Measurements from ENCODE around the gene LGI4. TPM values are rescaled to one million over a fixed set of nuclear protein-coding genes. Genes with fewer than 3 reads are reported as not detected.
"Not testable (repeated sequence)": the region's sequence is repeated elsewhere in the genome, so short reads cannot be mapped to it uniquely, and the experiment has no call there.

The LGI4 gene
- total RNA-seq, 1 donor from 2014 or later = 10.6 TPM

DNA sequence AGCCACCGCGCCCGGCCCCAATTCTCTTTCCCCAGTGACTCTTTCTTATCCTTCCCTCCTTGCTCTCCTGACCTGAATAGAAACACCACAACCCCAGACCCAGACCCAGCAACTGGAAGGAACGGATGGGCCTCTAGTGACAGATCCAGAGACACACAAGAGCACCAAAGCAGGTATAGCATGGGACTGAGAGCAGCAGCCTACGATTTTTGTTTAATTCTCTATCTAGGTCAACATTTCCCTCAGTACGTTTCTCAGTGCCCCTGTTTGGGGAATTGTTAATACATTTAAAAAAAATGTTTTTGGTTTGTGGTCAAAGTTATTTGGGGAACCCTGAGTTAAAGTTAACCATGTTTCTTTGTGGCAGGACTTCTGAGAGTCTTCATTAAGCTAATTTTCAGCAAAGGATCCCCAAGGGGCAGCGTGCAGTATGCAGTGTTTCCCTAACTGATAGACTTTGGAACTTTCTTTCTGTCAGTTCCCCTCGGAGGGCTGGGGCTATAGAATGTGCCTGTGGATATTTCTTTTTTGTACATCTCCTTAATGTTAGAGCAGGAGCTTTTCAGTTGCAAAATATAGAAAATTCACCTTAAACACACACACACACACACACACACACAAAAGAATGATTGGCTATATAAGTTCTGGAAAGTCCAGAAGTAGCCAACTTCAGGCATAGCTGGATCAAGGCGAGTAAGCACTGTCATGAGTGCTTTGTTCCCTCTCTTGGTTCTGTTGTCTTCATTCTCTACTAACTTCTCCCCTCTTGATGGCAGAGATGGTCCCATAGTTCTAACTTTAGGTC, 26.0 kb upstream of the LGI4 start:
- DNase-seq (ENCODE audit: low spot score) = no peak

DNA sequence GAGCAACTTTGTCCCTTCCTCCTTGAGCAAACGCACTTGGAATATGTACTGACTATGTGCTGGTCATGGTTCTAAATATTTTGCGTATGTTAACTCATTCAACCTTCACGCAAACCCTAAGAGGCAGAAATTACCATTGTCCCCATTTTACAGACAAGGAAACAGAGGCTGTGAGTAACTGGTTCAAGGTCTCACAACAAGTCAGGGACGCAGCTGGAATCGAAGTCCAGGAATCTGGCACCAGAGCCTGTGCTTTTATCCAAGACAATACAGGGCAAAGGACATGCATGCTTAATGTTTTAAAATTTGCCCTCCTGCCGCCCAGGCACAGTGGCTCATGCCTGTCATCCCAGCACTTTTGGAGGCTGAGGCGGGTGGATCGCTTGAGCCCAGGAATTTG, 24.7 kb upstream of the LGI4 start:
- DNase-seq (ENCODE audit: low spot score) = no peak

DNA sequence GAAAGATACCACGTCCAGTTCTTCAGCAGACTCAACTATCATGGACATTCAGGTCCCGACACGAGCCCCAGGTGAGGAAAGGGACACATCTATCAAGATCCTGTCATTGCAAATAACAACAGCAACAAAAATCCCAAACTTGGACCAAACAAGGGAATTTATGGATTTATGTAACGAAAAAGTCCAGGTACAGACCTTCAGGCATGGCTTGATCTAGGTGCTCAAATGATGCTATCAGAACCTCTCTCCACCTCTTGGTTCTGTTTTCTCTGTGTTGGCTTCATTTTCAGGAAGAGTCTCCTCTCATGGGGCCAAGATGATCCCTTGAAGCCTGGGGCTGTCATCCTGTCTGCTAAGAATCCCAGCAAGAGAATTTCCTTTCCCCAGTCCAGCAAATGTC, 22.6 kb upstream of the LGI4 start:
- DNase-seq (ENCODE audit: low spot score) = no peak

DNA sequence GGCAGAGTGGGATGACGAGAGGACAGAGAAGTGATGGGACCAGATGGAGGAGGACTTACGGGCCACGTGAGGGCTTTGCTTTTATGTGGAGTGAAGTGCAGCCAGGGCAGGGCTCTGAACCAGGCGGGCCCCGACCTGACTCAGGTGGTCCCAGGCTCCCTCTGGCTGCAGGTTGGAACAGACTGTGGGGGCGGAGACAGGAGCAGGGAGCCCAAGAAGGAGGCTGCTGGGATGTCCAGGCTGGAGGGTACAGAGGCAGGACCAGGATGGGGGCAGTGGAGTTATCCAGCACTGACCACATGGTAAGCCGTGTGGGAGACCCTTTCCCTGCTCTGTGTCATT, 21.8 kb upstream of the LGI4 start:
- DNase-seq (ENCODE audit: low spot score) = no peak

DNA sequence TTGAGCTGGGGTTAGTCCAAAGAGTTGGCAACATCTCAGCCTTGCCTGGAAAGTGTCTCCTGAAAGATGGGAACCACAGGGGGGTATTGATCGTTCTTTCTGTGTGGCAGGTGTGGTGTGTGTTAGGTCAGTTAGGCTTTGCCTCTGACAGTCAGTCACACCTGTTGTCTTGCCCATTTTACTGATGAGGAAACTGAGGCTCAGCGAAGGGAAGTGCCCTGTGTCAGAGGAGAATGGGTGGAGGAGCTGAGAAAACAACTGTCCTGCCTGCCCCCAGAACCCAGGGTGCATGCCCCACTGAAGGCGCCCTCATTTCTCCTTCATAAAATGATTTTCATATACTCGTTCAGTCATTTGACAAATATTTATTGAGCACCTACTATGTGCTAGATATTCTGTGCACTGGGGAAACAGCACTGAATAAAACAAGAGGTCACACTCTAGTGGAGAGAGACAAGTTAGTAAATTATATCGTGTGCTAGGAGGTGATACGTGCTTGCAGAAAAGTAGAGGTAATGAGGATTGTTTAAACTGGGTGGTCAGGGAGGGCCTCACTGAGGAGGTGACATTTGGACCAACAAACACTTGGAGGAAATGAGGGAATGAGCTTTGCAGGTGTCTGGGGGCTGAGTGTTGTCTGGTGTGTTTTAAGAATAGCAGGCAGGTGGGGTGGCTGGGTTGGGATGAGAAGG, 21.3 kb upstream of the LGI4 start:
- DNase-seq (ENCODE audit: low spot score) = no peak

DNA sequence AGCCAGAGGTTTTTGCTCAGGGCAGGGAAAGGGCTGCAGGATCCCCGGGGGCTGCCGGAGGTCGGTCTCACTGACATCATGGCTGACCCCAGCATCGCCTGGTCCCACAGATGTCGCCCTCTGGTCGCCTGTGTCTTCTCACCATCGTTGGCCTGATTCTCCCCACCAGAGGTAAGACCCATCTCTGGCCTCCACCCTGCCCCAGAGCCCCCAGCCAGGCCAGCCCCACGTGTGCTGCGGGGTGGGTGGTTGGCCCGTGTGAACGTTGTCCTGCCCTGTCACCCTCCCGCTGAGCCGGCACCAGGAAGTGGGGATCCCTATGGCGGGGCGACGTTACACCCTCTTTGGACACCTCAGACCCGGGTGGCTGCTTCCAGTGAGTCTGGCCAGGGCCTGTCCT, 20.6 kb upstream of the LGI4 start:
- DNase-seq (ENCODE audit: low spot score) = no peak

DNA sequence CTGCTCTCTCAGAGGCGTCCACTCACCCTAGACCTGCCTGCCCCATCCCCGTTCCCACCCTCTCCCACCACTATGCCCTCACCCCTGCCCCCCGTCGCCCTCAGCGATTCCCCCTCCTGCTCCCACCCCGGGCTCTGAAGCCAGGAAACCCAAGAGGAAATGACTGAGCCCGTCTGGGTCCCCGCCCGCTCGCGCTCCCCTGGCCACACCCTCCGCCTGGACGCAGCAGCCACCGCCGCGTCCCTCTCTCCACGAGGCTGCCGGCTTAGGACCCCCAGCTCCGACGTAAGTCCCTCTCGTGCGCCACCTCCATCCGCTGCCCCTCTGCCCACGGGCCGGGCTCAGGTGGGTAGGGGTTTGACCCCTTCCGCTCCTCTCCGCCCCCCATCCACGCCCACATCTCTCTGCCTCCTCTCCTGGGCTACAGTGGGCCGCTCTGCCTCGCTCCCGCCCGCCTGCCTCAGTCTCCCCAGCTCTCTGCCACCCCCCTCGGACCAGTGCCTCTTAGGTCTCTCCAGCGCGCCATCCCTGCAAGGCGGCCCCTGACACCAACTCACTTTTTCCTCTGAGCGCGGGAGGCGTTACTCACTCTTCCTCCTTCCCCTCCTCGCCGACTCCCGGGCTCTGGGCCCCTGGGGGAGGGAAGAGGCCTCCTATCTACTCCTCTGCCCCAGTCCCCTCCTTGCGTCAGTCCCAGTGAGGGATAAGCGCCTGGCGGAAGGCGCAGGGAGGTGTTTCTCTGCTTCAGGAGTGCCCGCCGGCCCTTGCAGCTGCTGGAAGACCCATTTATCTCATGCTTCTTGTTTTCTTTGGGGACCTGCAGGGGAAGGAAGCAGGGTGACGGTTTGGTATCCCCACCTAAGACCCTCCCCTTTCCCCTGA, 19.9 kb upstream of the LGI4 start, which contains the start of gene FXYD5:
TSS of gene FXYD5 (plus strand) at position 211 of the 882 bp plus-strand sequence. CDS start 816 bp downstream, outside the sequence.
- peak; percentile 95 for DNase-seq (ENCODE audit: low spot score)

DNA sequence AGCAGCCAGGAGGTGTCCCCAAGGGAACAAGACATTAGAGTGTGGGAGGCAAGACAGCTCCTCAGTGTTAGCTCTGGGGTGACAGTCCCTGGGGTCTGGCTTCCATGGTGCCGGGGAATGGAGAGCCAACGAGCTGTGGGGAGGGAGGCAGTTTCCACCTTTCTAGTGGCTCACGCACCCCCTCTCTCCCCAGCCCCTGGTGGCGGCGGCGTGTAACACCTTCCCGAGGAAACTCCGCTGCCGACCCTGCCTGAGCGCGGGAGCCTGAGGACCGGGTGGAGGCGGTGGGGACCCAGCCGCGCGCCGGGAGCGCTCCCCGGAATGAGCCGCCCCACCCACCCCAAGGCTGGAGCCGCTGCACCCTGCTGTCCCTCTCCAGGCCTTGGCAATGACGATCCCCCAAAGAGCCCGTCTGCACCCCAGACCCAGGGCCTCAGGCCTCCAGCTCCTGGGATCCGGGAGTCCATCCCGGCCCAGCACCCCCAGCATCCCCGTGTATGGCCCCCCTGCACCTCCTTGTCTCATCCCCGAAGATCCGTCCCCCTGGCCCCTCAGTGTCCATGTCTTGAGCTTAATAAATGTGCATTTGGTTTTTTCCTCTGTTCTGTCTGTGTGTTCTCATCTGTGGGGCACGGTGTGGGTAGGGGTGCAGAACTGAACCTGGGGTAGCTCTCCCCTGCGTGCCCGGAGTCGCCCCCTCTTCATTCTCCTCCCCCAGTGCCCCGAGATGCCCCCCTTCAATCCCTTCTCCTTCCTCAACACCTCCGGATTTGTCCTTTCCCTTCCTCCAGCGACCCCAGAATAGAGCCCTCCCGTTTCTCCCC, 19.1 kb upstream of the LGI4 start:
- DNase-seq (ENCODE audit: low spot score) = peak; percentile 31

DNA sequence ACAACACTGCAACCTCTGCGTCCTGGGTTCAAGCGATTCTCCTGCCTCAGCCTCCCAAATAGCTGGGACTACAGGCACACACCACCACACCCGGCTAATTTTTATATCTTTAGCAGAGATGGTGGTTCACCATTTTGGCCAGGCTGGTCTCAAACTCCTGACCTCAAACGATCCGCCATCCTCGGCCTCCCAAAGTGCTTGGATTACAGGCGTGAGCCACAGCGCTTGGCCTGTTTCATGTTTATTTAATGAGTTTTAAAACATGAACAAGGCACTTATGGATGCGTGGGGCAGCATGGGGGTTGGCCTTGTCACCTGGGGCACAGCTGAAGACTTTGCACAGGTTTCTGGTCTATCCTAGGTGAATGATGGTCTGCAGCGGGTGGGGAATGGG, 18.3 kb upstream of the LGI4 start:
- not testable (repeated sequence) for DNase-seq (ENCODE audit: low spot score)

DNA sequence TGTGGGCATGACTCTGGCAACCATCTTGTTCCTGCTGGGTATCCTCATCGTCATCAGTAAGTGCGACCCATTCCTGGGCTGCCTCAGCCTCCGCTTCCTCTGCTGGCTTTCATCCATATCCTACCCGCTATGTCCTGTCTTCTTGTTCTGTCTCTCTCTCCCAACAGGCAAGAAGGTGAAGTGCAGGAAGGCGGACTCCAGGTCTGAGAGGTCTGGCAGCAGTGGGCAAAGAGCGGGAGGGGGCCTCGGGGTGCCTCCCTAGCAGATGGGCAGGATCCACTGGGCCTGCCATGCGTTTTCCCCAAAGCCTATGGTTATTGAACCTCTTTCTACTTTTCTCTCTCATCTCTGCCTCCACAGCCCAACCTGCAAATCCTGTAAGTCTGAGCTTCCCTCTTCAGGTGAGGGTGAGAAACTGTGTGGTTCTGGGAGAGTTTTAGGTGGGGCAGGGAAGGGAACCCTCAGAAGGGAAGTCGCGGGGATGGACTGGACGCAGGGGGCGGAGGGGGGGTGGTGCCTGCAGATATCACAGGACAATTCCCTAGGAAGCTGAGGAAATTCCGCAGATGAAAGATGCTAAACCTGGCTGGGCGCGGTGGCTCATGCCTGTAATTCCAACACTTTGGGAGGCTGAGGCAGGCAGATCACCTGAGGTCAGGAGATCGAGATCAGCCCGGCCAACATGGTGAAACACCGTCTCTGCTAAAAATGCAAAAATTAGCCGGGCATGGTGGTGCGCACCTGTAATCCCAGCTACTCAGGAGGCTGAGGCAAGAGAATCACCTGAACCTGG, 16.6 kb upstream of the LGI4 start:
- DNase-seq (ENCODE audit: low spot score) = no peak

DNA sequence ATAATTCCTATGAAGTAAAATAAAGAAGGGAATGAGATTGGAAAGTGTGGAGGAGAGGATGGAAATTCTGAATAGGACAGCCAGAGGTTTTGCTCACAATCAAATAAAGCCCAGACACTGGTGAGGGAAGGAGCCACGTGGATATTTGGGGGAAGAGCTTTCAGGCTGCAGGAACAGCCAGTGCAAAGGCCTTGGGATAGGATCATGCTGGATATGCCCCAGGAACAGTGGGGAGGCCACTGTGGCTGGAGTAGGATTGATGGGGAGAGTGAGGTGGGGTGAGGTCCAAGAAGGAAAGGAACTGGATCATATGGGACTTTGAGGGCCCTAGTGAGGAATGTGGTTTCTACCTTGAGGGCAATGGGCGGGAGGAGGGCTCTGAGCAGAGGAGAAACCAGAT, 15.6 kb upstream of the LGI4 start:
- no peak for DNase-seq (ENCODE audit: low spot score)

DNA sequence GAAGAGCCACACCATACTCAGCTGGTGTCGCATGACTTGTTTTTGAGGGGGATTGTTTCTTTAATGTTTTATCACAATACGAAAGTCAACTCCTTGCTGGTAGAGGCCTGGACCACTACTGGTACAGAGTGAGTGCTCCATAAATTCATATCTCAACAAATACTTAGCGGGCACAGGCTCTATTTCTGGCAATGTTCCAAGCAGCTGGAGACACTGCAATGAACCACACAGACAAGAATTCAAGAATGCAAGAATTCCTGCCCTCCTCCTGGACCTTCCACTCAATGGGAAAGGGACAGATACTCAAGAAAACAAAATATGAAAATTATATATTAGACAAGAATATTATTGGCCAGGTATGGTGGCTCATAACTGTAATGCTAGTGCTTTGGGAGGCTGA, 14.6 kb upstream of the LGI4 start:
- DNase-seq (ENCODE audit: low spot score) = peak; percentile 22

DNA sequence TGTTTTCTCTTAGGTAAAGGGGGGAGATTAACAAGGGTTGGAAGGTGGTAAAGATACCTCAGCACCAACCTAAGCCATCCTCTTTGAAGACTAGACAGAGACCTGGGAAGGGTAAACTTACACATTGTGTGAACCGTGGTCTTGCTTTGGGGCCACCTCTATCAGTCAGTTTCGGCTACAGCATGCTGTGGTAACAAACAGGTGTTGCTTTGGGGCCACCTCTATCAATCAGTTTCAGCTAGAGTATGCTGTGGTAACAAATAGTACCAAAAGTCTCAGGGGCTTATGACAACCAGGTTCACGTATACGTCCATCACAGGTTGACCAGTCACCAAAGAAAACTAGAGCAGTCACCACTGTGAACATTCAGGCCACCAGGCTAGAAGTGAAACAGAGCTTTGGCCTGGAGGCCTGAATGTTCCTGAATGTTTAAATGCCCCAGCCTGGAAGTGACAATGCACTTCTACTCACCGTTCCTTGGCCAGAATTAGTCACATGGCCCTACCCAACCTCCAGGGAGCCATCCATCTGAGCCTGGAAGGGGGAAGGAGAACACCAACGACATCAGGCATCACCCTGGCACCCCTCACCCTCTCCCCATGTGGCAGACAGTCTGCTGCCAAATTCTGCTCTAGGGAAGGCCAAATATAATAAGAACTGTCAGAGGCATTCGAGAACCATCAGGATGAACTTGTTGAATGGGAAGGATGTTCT, 12.0 kb upstream of the LGI4 start:
- DNase-seq (ENCODE audit: low spot score) = no peak

DNA sequence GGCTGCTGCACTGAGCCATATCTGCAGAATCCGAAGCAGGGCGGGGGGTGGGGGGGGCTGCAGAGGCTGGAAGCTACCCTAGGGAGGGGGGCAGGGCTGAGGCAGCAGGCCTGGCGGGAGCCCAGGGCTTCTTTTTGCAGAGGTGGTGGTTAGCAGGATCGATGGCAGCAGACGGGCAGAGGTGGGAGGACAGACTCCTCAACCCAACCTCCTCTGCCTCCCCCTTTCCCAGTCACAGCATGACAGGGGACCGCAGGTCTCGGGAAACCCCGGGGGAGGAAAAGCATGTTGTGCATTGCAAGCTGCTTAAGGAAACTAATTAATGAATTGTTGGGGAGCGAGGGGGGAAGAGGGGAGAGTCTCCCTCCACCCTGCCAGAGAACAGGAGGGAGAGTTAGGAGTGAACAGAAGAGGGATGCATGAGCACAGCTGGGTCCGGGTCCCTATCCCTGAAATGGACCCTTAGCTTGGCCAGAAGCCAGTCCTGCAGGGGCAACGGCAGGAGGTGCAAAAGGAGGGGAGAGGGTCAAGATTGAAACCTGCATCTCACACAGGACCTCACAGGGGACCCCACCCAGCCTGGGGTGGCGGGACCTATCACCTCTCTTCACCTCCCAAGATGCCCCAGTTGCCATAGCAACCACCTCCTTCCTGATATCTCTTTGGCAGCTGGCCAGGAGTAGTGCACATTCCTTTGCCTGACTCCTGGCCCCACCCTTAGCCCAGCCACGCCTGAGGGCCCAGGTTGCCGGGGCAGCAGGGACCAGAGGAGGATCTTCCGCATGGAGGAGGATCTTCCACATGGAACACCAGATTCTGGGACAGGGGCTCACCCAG, 10.0 kb upstream of the LGI4 start:
- peak; percentile 55 for DNase-seq (ENCODE audit: low spot score)

DNA sequence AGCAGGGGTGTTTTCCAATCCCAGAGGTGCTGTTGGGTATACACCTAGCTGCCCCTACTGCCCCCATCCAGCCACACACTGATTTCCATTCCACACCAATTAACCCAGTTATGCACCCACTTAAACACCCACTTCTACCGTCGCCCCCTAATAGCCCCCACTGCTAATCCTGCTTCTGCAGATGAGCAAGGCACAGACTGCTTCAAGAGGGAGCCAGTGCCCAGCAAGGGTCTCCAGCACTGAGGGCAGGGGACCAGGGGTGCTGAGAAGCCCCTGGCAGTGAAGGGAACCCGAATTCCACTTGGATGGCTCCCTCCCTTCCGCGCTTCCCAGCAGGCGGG, 9.4 kb upstream of the LGI4 start:
- no peak for DNase-seq (ENCODE audit: low spot score)

DNA sequence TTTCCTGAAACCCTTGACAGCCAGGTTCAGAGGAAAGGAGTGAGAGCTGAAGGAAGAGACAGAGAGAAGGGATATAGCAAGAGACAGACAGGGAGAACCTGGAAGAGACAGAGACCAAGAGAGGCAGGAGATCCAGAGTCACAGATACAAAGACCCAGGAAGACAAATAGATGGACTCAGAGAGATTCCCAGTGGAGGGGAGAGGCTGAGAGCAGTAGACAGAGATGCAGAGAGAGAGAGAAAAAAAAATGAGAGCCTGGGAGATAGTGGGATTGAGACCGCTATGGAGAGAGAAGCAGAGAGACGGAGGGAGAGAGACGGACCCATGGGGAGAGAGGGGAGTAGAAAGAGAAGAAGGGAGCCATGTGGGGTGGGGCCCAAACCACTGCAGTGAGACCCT, 9.0 kb upstream of the LGI4 start:
- DNase-seq (ENCODE audit: low spot score) = no peak

DNA sequence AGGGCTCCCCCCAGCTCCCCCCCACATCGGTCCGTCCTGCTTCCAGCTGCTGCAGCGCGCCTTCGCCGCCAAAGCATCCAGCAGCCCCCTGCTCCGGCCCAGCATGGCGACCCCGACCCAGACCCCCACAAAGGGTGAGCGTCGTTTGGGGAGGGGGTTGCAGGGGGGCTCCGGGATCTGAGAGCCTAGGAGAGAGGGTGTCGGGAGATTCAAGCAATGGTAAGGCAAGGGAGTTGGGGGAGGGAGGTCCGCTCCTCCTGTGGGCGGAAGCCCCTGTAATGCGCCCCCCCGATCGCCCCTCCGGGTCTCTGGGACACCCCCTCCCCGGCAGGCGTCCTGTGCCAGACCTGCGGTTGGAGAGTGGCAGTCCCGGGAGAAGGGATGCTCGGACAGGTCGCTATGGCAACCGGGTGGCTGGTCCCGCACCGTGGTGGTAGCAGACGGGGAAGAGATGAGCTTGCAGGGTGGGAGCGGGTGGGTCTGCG, 8.4 kb upstream of the LGI4 start, which contains the start of gene FXYD7:
TSS of gene FXYD7 (plus strand) at position 25 of the 485 bp plus-strand sequence. CDS start at position 104, 79 bp downstream.
- DNase-seq (ENCODE audit: low spot score) = no peak

DNA sequence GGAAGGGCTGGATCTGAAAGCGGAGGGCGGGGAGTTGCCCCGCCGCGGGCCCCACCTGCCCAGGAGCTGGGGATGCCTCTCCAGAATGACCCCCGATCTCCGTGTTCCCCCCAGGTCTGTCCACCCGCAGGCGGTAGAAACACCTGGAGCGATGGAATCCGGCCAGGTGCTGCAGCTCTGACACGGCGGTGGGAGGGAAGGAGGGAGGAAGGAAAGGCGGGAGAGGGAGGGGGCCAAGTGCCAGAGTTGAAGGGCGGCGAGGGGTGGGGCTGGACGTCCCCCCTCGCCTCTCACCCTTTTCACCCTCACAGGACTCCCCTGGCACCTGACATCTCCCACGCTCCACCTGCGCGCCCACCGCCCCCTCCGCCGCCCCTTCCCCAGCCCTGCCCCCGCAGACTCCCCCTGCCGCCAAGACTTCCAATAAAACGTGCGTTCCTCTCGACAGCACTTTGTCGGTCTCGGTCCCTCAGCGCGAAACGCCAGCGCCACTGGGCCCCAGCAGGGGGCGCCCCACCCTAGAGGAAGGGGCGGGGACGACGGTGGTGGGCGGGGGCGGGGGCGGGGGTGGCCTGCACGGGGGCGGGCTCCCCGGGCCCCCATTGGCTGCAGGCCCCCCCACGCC, 7.9 kb upstream of the LGI4 start:
- DNase-seq (ENCODE audit: low spot score) = peak; percentile 41
